ENCODE results near the gene MYL12B. TPM values are rescaled to one million over a fixed set of nuclear protein-coding genes. Genes with fewer than 3 reads are reported as not detected.
"Not testable (repeated sequence)": the region's sequence is repeated elsewhere in the genome, so short reads cannot be mapped to it uniquely, and the experiment has no call there.

The MYL12B gene
- total RNA-seq, 2 experiments from 2014 or later, result 282 to 301 TPM

- ChIA-PET CTCF (interaction anchor here (0.6 to 1.8 kb wide), 7 partner anchors 10 to 403 kb away, joined by 3 to 6 read pairs (median 4); no protein-coding TSS in a partner anchor), POLR2A (interaction anchor here (1.0 to 1.6 kb wide), 2 partner anchors 14 to 35 kb away, joined by 4 to 5 read pairs; no protein-coding TSS in a partner anchor)
- Mint-ChIP-seq H3K4me1 (peaks cover 58% of the 10 kb centered on the region), H3K36me3 (ENCODE audit: low read depth) (peaks cover 29% of the 10 kb centered on the region), H3K27me3 (no peaks in the 10 kb centered on the region), H3K27ac (peak overlapping the region; percentile 94), H3K9me3 (ENCODE audit: low read depth) (no peaks in the 10 kb centered on the region), H3K4me3 (peak overlapping the region; percentile 88)
- DNase-seq, result no peak
- no peak for ATAC-seq
- intact Hi-C loops (cut with DNase I, micrococcal nuclease), result loop anchor here (2.0 to 5.0 kb wide), 6 partner anchors 34 to 691 kb away; partner anchors contain the start of genes METTL4 (in 1 of the 2), NDC80 (in 1 of the 2), SMCHD1 (in 1 of the 2) and TGIF1 (in 1 of the 2)
These were observed 1.3 kb downstream of the MYL12B start for GRCh38 chr18:3263132-3263700.

GRCh38 chr18:3264362-3264761 lies 2.4 kb downstream of the MYL12B start:
- no peaks in the 10 kb centered on the region for H3K27me3 Mint-ChIP-seq

GRCh38 chr18:3265564-3266033 lies 3.7 kb downstream of the MYL12B start:
- ChIA-PET POLR2A (interaction anchor here (1.2 kb wide), 1 partner anchor 16 kb away, joined by 4 read pairs; no protein-coding TSS in a partner anchor), CTCF (interaction anchor here (0.6 to 1.2 kb wide), 3 partner anchors 32 to 1539 kb away, joined by 4 to 6 read pairs (median 5); no protein-coding TSS in a partner anchor)
- ATAC-seq (no peak), DNase-seq (no peak)
- Mint-ChIP-seq H3K27me3 (no peaks in the 10 kb centered on the region), H3K4me1 (peaks cover 67% of the 10 kb centered on the region), H3K36me3 (ENCODE audit: low read depth) (peaks cover 31% of the 10 kb centered on the region), H3K4me3 (no peak overlapping the region), H3K27ac (peak overlapping the region; percentile 67), H3K9me3 (ENCODE audit: low read depth) (no peaks in the 10 kb centered on the region)
- intact Hi-C loops (cut with DNase I, micrococcal nuclease), result no loop called here

More at GRCh38 chr18:3264362-3264761, 2.4 kb downstream of the MYL12B start:
- ATAC-seq (no peak), DNase-seq (peak; percentile 47)
- POLR2A ChIA-PET, result interaction anchor here (0.5 to 1.6 kb wide), 2 partner anchors 15 to 332 kb away, joined by 4 read pairs; no protein-coding TSS in a partner anchor
- intact Hi-C loops (cut with DNase I, micrococcal nuclease), result loop anchor here (5.0 kb wide), 4 partner anchors 188 to 692 kb away; partner anchors contain the start of genes METTL4 (in 1 of the 2), NDC80 (in 1 of the 2), SMCHD1 (in 1 of the 2) and TGIF1 (in 1 of the 2)
- peaks cover 26% of the 10 kb centered on the region for H3K36me3 Mint-ChIP-seq (ENCODE audit: low read depth)
- H3K9me3 Mint-ChIP-seq (ENCODE audit: low read depth), result no peaks in the 10 kb centered on the region
- peak overlapping the region; percentile 75 for H3K27ac Mint-ChIP-seq
- H3K4me1 Mint-ChIP-seq, result peaks cover 63% of the 10 kb centered on the region
- CTCF ChIA-PET, result interaction anchor here (0.9 to 1.8 kb wide), 2 partner anchors 13 to 19 kb away, joined by 3 to 4 read pairs; no protein-coding TSS in a partner anchor
- no peak overlapping the region for H3K4me3 Mint-ChIP-seq

- intact Hi-C loops (cut with DNase I, micrococcal nuclease), result no loop called here
- Mint-ChIP-seq H3K27ac (peak overlapping the region; percentile 67), H3K4me3 (no peak overlapping the region), H3K27me3 (no peaks in the 10 kb centered on the region), H3K9me3 (ENCODE audit: low read depth) (no peaks in the 10 kb centered on the region), H3K36me3 (ENCODE audit: low read depth) (peaks cover 26% of the 10 kb centered on the region), H3K4me1 (peaks cover 67% of the 10 kb centered on the region)
- no peak for ATAC-seq
- DNase-seq, result no peak
- ChIA-PET POLR2A (interaction anchor here (1.2 kb wide), 1 partner anchor 16 kb away, joined by 4 read pairs; no protein-coding TSS in a partner anchor), CTCF (interaction anchor here (0.6 to 1.2 kb wide), 3 partner anchors 31 to 1539 kb away, joined by 4 to 6 read pairs (median 5); no protein-coding TSS in a partner anchor)
These were observed 4.2 kb downstream of the MYL12B start for GRCh38 chr18:3266062-3266608.

- ATAC-seq, result no peak
- Mint-ChIP-seq H3K27me3 (no peaks in the 10 kb centered on the region), H3K4me1 (peaks cover 85% of the 10 kb centered on the region), H3K9me3 (ENCODE audit: low read depth) (no peaks in the 10 kb centered on the region), H3K36me3 (ENCODE audit: low read depth) (peaks cover 35% of the 10 kb centered on the region), H3K4me3 (no peak overlapping the region), H3K27ac (no peak overlapping the region)
- intact Hi-C loops (cut with DNase I, micrococcal nuclease), result no loop called here
- ChIA-PET POLR2A (no interaction called here), CTCF (no interaction called here)
- DNase-seq, result no peak
These were observed 6.4 kb downstream of the MYL12B start for GRCh38 chr18:3268306-3268705.

- CTCF ChIA-PET, result interaction anchor here (0.6 to 1.4 kb wide), 2 partner anchors 28 kb away, joined by 3 to 4 read pairs; no protein-coding TSS in a partner anchor
- H3K4me1 Mint-ChIP-seq, result peaks cover 78% of the 10 kb centered on the region
- DNase-seq, result no peak
- H3K27ac Mint-ChIP-seq, result peak overlapping the region; percentile 77
- no peak overlapping the region for H3K4me3 Mint-ChIP-seq
- POLR2A ChIA-PET, result no interaction called here
- H3K27me3 Mint-ChIP-seq, result no peaks in the 10 kb centered on the region
- peaks cover 40% of the 10 kb centered on the region for H3K36me3 Mint-ChIP-seq (ENCODE audit: low read depth)
- ATAC-seq, result no peak
- intact Hi-C loops (cut with DNase I, micrococcal nuclease), result no loop called here
- no peaks in the 10 kb centered on the region for H3K9me3 Mint-ChIP-seq (ENCODE audit: low read depth)
These were observed 7.4 kb downstream of the MYL12B start for GRCh38 chr18:3269241-3269913.

- CTCF ChIA-PET, result interaction anchor here (1.4 to 4.0 kb wide), 2 partner anchors 28 to 396 kb away, joined by 4 to 15 read pairs; no protein-coding TSS in a partner anchor
- DNase-seq (no peak), ATAC-seq (no peak)
These were observed 8.0 kb downstream of the MYL12B start for GRCh38 chr18:3269914-3270299.

GRCh38 chr18:3273042-3273441 lies 11.1 kb downstream of the MYL12B start:
- Mint-ChIP-seq H3K9me3 (ENCODE audit: low read depth) (no peaks in the 10 kb centered on the region), H3K36me3 (ENCODE audit: low read depth) (peaks cover 49% of the 10 kb centered on the region), H3K4me3 (no peak overlapping the region), H3K27me3 (no peaks in the 10 kb centered on the region), H3K27ac (peak overlapping the region; percentile 12), H3K4me1 (peaks cover 55% of the 10 kb centered on the region)
- ChIA-PET POLR2A (no interaction called here), CTCF (interaction anchor here (3.0 to 4.0 kb wide), 2 partner anchors 24 to 393 kb away, joined by 8 to 15 read pairs; no protein-coding TSS in a partner anchor)
- intact Hi-C loops (cut with DNase I, micrococcal nuclease), result no loop called here
- no peak for ATAC-seq
- DNase-seq, result peak; percentile 18

More at GRCh38 chr18:3269914-3270299, 8.0 kb downstream of the MYL12B start:
- H3K27me3 Mint-ChIP-seq, result no peaks in the 10 kb centered on the region
- intact Hi-C loops (cut with DNase I, micrococcal nuclease), result no loop called here
- POLR2A ChIA-PET, result no interaction called here
- H3K4me1 Mint-ChIP-seq, result peaks cover 73% of the 10 kb centered on the region
- no peak overlapping the region for H3K4me3 Mint-ChIP-seq
- H3K36me3 Mint-ChIP-seq (ENCODE audit: low read depth), result peaks cover 40% of the 10 kb centered on the region
- no peaks in the 10 kb centered on the region for H3K9me3 Mint-ChIP-seq (ENCODE audit: low read depth)
- H3K27ac Mint-ChIP-seq, result peak overlapping the region; percentile 43

- H3K36me3 Mint-ChIP-seq (ENCODE audit: low read depth), result peaks cover 34% of the 10 kb centered on the region
- H3K27ac Mint-ChIP-seq, result peak overlapping the region; percentile 81
- peak; percentile 34 for ATAC-seq
- H3K4me1 Mint-ChIP-seq, result peaks cover 18% of the 10 kb centered on the region
- H3K4me3 Mint-ChIP-seq; H3K9me3 Mint-ChIP-seq (ENCODE audit: low read depth); intact Hi-C loops (cut with DNase I, micrococcal nuclease); H3K27me3 Mint-ChIP-seq; DNase-seq; POLR2A ChIA-PET: not testable (repeated sequence)
- CTCF ChIA-PET, result interaction anchor here (0.6 to 9.8 kb wide), 3 partner anchors 183 to 398 kb away, joined by 3 to 158 read pairs (median 4); no protein-coding TSS in a partner anchor
These were observed 15.8 kb downstream of the MYL12B start for GRCh38 chr18:3277643-3278213.

- intact Hi-C loops (cut with DNase I, micrococcal nuclease), result loop anchor here (2.0 to 5.0 kb wide), 8 partner anchors 173 to 788 kb away; partner anchors contain the start of gene TGIF1 (in 1 of the 2)
- peaks cover 22% of the 10 kb centered on the region for H3K36me3 Mint-ChIP-seq (ENCODE audit: low read depth)
These were observed 17.6 kb downstream of the MYL12B start for GRCh38 chr18:3279201-3280185.

More at GRCh38 chr18:3279201-3280185, 17.6 kb downstream of the MYL12B start:
- no peak for DNase-seq
- CTCF ChIA-PET, result interaction anchor here (0.6 to 9.8 kb wide), 10 partner anchors 18 to 492 kb away, joined by 3 to 158 read pairs (median 4); no protein-coding TSS in a partner anchor
- Mint-ChIP-seq H3K27me3 (no peaks in the 10 kb centered on the region), H3K27ac (peak overlapping the region; percentile 28), H3K4me3 (no peak overlapping the region), H3K9me3 (ENCODE audit: low read depth) (no peaks in the 10 kb centered on the region), H3K4me1 (peaks cover 12% of the 10 kb centered on the region)
- POLR2A ChIA-PET, result no interaction called here
- no peak for ATAC-seq

Data from activated CD4-positive, alpha-beta T cell treated with anti-CD3 and anti-CD28 coated beads for 36 hours (primary cell).